GM19351 (cell line): ENCODE measurements around the gene LINGO1.

ENCODE experiments used
- ATAC-seq: cut with Tn5 transposase; IDR thresholded peaks from one replicate; pipeline ENCODE4 v1.9.1; 2021; ENCODE audit warnings: mild to moderate bottlenecking, moderate library complexity; ENCODE audit not compliant: unreplicated experiment

Gene LINGO1

GRCh38 chr15:77632534-77633133 lies at the start of gene LINGO1:
Gene LINGO1 (minus strand): TSS chr15:77632912. CDS start chr15:77632315, 597 bp downstream.
- no peak for ATAC-seq

GRCh38 chr15:77681362-77681761 lies 48.6 kb upstream of the LINGO1 start:
- ATAC-seq: no peak

GRCh38 chr15:77676569-77677375 lies 44.1 kb upstream of the LINGO1 start:
- no peak for ATAC-seq

GRCh38 chr15:77675806-77676415 lies 43.2 kb upstream of the LINGO1 start:
- ATAC-seq: no peak

- ATAC-seq: no peak
These were observed 41.6 kb upstream of the LINGO1 start for GRCh38 chr15:77674327-77674726.

GRCh38 chr15:77673866-77674265 lies 41.2 kb upstream of the LINGO1 start:
- no peak for ATAC-seq

GRCh38 chr15:77672135-77672534 lies 39.4 kb upstream of the LINGO1 start:
- ATAC-seq: no peak

GRCh38 chr15:77671362-77672056 lies 38.8 kb upstream of the LINGO1 start:
- no peak for ATAC-seq

GRCh38 chr15:77670558-77671361 lies 38.0 kb upstream of the LINGO1 start:
- ATAC-seq: no peak

- no peak for ATAC-seq
These were observed 37.2 kb upstream of the LINGO1 start for GRCh38 chr15:77669896-77670295.

- ATAC-seq: no peak
These were observed 34.9 kb upstream of the LINGO1 start for GRCh38 chr15:77667338-77668234.

- no peak for ATAC-seq
These were observed 33.6 kb upstream of the LINGO1 start for GRCh38 chr15:77666296-77666660.

- ATAC-seq: no peak
These were observed 33.0 kb upstream of the LINGO1 start for GRCh38 chr15:77665530-77666295.

GRCh38 chr15:77664428-77664827 lies 31.7 kb upstream of the LINGO1 start:
- no peak for ATAC-seq

GRCh38 chr15:77663256-77663655 lies 30.5 kb upstream of the LINGO1 start:
- ATAC-seq: no peak

- ATAC-seq: no peak
These were observed 26.9 kb upstream of the LINGO1 start for GRCh38 chr15:77659350-77660321.

- no peak for ATAC-seq
These were observed 25.6 kb upstream of the LINGO1 start for GRCh38 chr15:77658304-77658703.
